ENCODE measurements around the gene MACROD1.

The MACROD1 gene

GRCh38 chr11:64101461-64101860 is 64.5 kb downstream of the MACROD1 start:
- DNase-seq (ENCODE audit: low read depth in 2 of 2): no peak
- TF ChIP-seq CTCF (IDR thresholded peaks at IDR 0.05; ENCODE audit: low read depth, low read length): no peak
- no peak overlapping the region for H3K4me3 ChIP-seq (replicated peaks in 1 of 2; ENCODE audit: low read depth in 2 of 2, low read length in 2 of 2)

GRCh38 chr11:64100782-64101353 is 65.0 kb downstream of the MACROD1 start:
- TF ChIP-seq CTCF (IDR thresholded peaks at IDR 0.05; ENCODE audit: low read depth, low read length): no peak
- no peak for DNase-seq (ENCODE audit: low read depth in 2 of 2)
- H3K4me3 ChIP-seq (replicated peaks in 1 of 2; ENCODE audit: low read depth in 2 of 2, low read length in 2 of 2): no peak overlapping the region

GRCh38 chr11:64100360-64100759 is 65.6 kb downstream of the MACROD1 start:
- no peak overlapping the region for H3K4me3 ChIP-seq (replicated peaks in 1 of 2; ENCODE audit: low read depth in 2 of 2, low read length in 2 of 2)
- DNase-seq (ENCODE audit: low read depth in 2 of 2): no peak
- no peak for TF ChIP-seq CTCF (IDR thresholded peaks at IDR 0.05; ENCODE audit: low read depth, low read length)

- TF ChIP-seq CTCF (IDR thresholded peaks at IDR 0.05; ENCODE audit: low read depth, low read length): no peak
- no peak for DNase-seq (ENCODE audit: low read depth in 2 of 2)
- H3K4me3 ChIP-seq (replicated peaks in 1 of 2; ENCODE audit: low read depth in 2 of 2, low read length in 2 of 2): no peak overlapping the region
These were observed 66.5 kb downstream of the MACROD1 start for GRCh38 chr11:64099436-64099835.

- no peak for DNase-seq (ENCODE audit: low read depth in 2 of 2)
- no peak for TF ChIP-seq CTCF (IDR thresholded peaks at IDR 0.05; ENCODE audit: low read depth, low read length)
These were observed 67.5 kb downstream of the MACROD1 start for GRCh38 chr11:64098318-64098831.

GRCh38 chr11:64097468-64098317 is 68.2 kb downstream of the MACROD1 start:
- no peak overlapping the region for H3K4me3 ChIP-seq (replicated peaks in 1 of 2; ENCODE audit: low read depth in 2 of 2, low read length in 2 of 2)
- DNase-seq (ENCODE audit: low read depth in 2 of 2): no peak
- TF ChIP-seq CTCF (IDR thresholded peaks at IDR 0.05; ENCODE audit: low read depth, low read length): no peak

More at GRCh38 chr11:64098318-64098831, 67.5 kb downstream of the MACROD1 start:
- H3K4me3 ChIP-seq (replicated peaks in 1 of 2; ENCODE audit: low read depth in 2 of 2, low read length in 2 of 2): no peak overlapping the region
